H1 (cell line): ENCODE data around the gene CLEC16A. TPM values are rescaled to one million over a fixed set of nuclear protein-coding genes. Genes with fewer than 3 reads are reported as not detected.

Experiments
- CTCF ChIA-PET: fragments of 300-600 bp; sonication (Branson Sonifier 250); formaldehyde crosslinking; loops from one replicate; lab custom pipeline; 2021; ENCODE audit not compliant: partially characterized antibody; lab: Charles Lee
- POLR2A ChIA-PET: fragments of 300-600 bp; sonication (Branson Sonifier 250); formaldehyde crosslinking; loops from one replicate; lab custom pipeline; 2021; ENCODE audit warnings: inconsistent platforms; ENCODE audit not compliant: partially characterized antibody; lab: Charles Lee
- DNase-seq, 2 experiments: peaks; one replicate each; pipeline versions ENCODE4 v3.0.0 to v3.0.0-alpha.2; 2010 to 2022; ENCODE audit warnings: low spot score in 2 of 2, low read depth in 1 of 2, mixed read lengths in 1 of 2
- FAIRE-seq: peaks from 2 replicates; lab custom pipeline; 2011; peaks lifted over from hg19 to GRCh38; lab: Jason Lieb, UNC
- H2AFZ ChIP-seq: 2 replicates; pipeline ENCODE4 v1.8.1; 2012; ENCODE audit warnings: low read length, inconsistent platforms
- H2AK5ac ChIP-seq: 2 replicates; pipeline ENCODE4 v1.6.1; 2013; ENCODE audit warnings: low read depth, low read length
- H2BK120ac ChIP-seq: replicated peaks from 2 replicates; pipeline ENCODE3; 2013; ENCODE audit warnings: low read depth, low read length, inconsistent platforms
- H2BK12ac ChIP-seq: 2 replicates; pipeline ENCODE4 v1.6.1; 2013; ENCODE audit warnings: low read depth, low read length
- H2BK15ac ChIP-seq: 2 replicates; pipeline ENCODE4 v1.6.1; 2013; ENCODE audit warnings: low read length
- H2BK20ac ChIP-seq: 2 replicates; pipeline ENCODE4 v1.6.1; 2013; ENCODE audit warnings: low read length
- H2BK5ac ChIP-seq: 2 replicates; pipeline ENCODE4 v1.6.1; 2013; ENCODE audit warnings: low read depth, low read length
- H3K14ac ChIP-seq: 2 replicates; pipeline ENCODE4 v1.6.1; 2013; ENCODE audit warnings: inconsistent platforms; ENCODE audit not compliant: insufficient read length
- H3K18ac ChIP-seq: 2 replicates; pipeline ENCODE4 v1.6.1; 2013; ENCODE audit warnings: low read length; ENCODE audit errors: extremely low read depth
- H3K23ac ChIP-seq: 2 replicates; pipeline ENCODE4 v1.6.1; 2013; ENCODE audit warnings: inconsistent platforms; ENCODE audit not compliant: insufficient read length
- H3K23me2 ChIP-seq: 2 replicates; pipeline ENCODE4 v1.6.1; 2013; ENCODE audit warnings: low read depth, low read length
- H3K27ac ChIP-seq: 2 replicates; pipeline ENCODE4 v1.6.1; 2011; ENCODE audit warnings: low read depth, low read length, inconsistent platforms
- H3K27me3 ChIP-seq, 4 experiments: replicated peaks in 1 of 4; 1 replicate in 1 of 4; 2 replicates in 3 of 4; pipeline versions ENCODE4 v1.6.1 to v1.8.1; 2011 to 2013; ENCODE audit warnings: low read length in 3 of 4, mild to moderate bottlenecking in 3 of 4, inconsistent platforms in 2 of 4, mixed read lengths in 2 of 4, moderate library complexity in 1 of 4; ENCODE audit not compliant: control insufficient read depth in 3 of 4, insufficient read depth in 3 of 4; ENCODE audit errors: extremely low read depth in 1 of 4
- H3K36me3 ChIP-seq, 4 experiments: 2 replicates each; pipeline versions ENCODE4 v1.6.1 to v1.8.1; 2011 to 2013; ENCODE audit warnings: mild to moderate bottlenecking in 4 of 4, low read length in 3 of 4, moderate library complexity in 2 of 4, control low read depth in 1 of 4, inconsistent platforms in 1 of 4; ENCODE audit not compliant: insufficient read depth in 4 of 4, control insufficient read depth in 2 of 4
- H3K4ac ChIP-seq: replicated peaks from 2 replicates; pipeline ENCODE3; 2013; ENCODE audit warnings: low read length, low read depth, mixed read lengths, inconsistent platforms; ENCODE audit not compliant: insufficient read length
- H3K4me1 ChIP-seq, 4 experiments: replicated peaks in 1 of 4; 1 replicate in 1 of 4; 2 replicates in 3 of 4; pipeline versions ENCODE4 v1.6.1 to v1.8.1; 2011 to 2013; ENCODE audit warnings: low read length in 3 of 4, inconsistent platforms in 2 of 4, mixed read lengths in 1 of 4; ENCODE audit not compliant: insufficient read depth in 4 of 4, control insufficient read depth in 3 of 4
- H3K4me2 ChIP-seq, 2 experiments: 2 replicates each; pipeline versions ENCODE4 v1.6.1 to v1.8.1; 2011 to 2013; ENCODE audit warnings: low read depth in 2 of 2, low read length in 2 of 2, control low read depth in 1 of 2, inconsistent platforms in 1 of 2, mild to moderate bottlenecking in 1 of 2; ENCODE audit not compliant: insufficient read depth in 1 of 2
- H3K4me3 ChIP-seq, 4 experiments: fragments of 200-600, 300-600 bp in 1 of 4; sonication (generic), shearing (Covaris generic), sonication (Bioruptor Twin) in 1 of 4; 2 replicates each; pipeline versions ENCODE4 v1.5.1 to v1.8.1; 2011 to 2016; ENCODE audit warnings: low read length in 4 of 4, low read depth in 3 of 4, control low read depth in 2 of 4, inconsistent platforms in 2 of 4, mild to moderate bottlenecking in 2 of 4, mixed read lengths in 1 of 4, moderate library complexity in 1 of 4; ENCODE audit not compliant: insufficient read depth in 2 of 4; ENCODE audit errors: extremely low read depth in 1 of 4
- H3K56ac ChIP-seq: replicated peaks from 2 replicates; pipeline ENCODE3; 2013; ENCODE audit warnings: low read depth, mild to moderate bottlenecking, mixed read lengths, low read length, inconsistent platforms; ENCODE audit not compliant: insufficient read length
- H3K79me1 ChIP-seq: 2 replicates; pipeline ENCODE4 v1.6.1; 2013; ENCODE audit warnings: low read depth, low read length, control low read depth
- H3K79me2 ChIP-seq, 2 experiments: 2 replicates each; pipeline versions ENCODE4 v1.6.1 to v1.8.1; 2012 to 2013; ENCODE audit warnings: low read length in 2 of 2, mild to moderate bottlenecking in 2 of 2, inconsistent platforms in 1 of 2; ENCODE audit not compliant: insufficient read depth in 2 of 2, control insufficient read depth in 1 of 2
- H3K9ac ChIP-seq, 4 experiments: replicated peaks in 1 of 4; 1 replicate in 1 of 4; 2 replicates in 3 of 4; pipeline versions ENCODE4 v1.6.1 to v1.8.1; 2011 to 2013; ENCODE audit warnings: low read depth in 3 of 4, low read length in 3 of 4, control low read depth in 2 of 4, mild to moderate bottlenecking in 2 of 4, moderate library complexity in 2 of 4, inconsistent platforms in 1 of 4; ENCODE audit errors: extremely low read depth in 1 of 4
- H3K9me3 ChIP-seq, 2 experiments: 2 replicates each; pipeline versions ENCODE4 v1.6.1 to v1.8.1; 2012 to 2013; ENCODE audit warnings: mild to moderate bottlenecking in 2 of 2, moderate library complexity in 2 of 2, control low read depth in 1 of 2, inconsistent platforms in 1 of 2, low read depth in 1 of 2, low read length in 1 of 2, mixed read lengths in 1 of 2; ENCODE audit not compliant: insufficient read depth in 2 of 2
- H4K20me1 ChIP-seq, 2 experiments: replicated peaks in 1 of 2; 2 replicates each; pipeline versions ENCODE3 to v1.8.1; 2011 to 2013; ENCODE audit warnings: inconsistent platforms in 2 of 2, low read length in 2 of 2, mild to moderate bottlenecking in 1 of 2; ENCODE audit not compliant: insufficient read depth in 2 of 2, control insufficient read depth in 1 of 2
- H4K5ac ChIP-seq: 2 replicates; pipeline ENCODE4 v1.6.1; 2013; ENCODE audit warnings: low read length, low read depth, mixed read lengths, inconsistent platforms; ENCODE audit not compliant: insufficient read length
- H4K8ac ChIP-seq: 2 replicates; pipeline ENCODE4 v1.8.0; 2013; ENCODE audit warnings: mild to moderate bottlenecking, moderate library complexity, low read length, inconsistent platforms; ENCODE audit not compliant: insufficient read depth; ENCODE audit errors: extremely low read depth
- H4K91ac ChIP-seq: replicated peaks from 2 replicates; pipeline ENCODE3; 2013; ENCODE audit warnings: low read length, mixed read lengths, inconsistent platforms; ENCODE audit not compliant: insufficient read length
- ASH2L ChIP-seq: fragments of 200-600, 300-600 bp; sonication (generic); IDR thresholded peaks from one replicate; pipeline ENCODE4 v1.7.1; 2017; ENCODE audit warnings: low read length
- BACH1 ChIP-seq: IDR thresholded peaks from 2 replicates; pipeline ENCODE4 v1.6.1; 2012; ENCODE audit warnings: low read length, improper control_type of control experiment
- CBX8 ChIP-seq: fragments of 300-800, 300-1000 bp; sonication (generic); IDR thresholded peaks from 2 replicates; pipeline ENCODE4 v1.7.1; 2016; ENCODE audit warnings: low read depth, low read length, borderline replicate concordance
- HDAC2 ChIP-seq, 2 experiments: fragments of 300-600 bp in 1 of 2; sonication (generic) in 1 of 2; IDR thresholded peaks; 2 replicates each; pipeline ENCODE4 v1.6.1; 2011 to 2012; ENCODE audit warnings: low read depth in 2 of 2, low read length in 2 of 2, mild to moderate bottlenecking in 2 of 2, moderate library complexity in 2 of 2, borderline replicate concordance in 1 of 2, inconsistent platforms in 1 of 2
- HDAC6 ChIP-seq: IDR thresholded peaks from one replicate; pipeline ENCODE4 v1.7.1; 2012; ENCODE audit warnings: low read depth, mild to moderate bottlenecking, inconsistent platforms, low read length, moderate library complexity
- POLR2AphosphoS5 ChIP-seq: IDR thresholded peaks from 2 replicates; pipeline ENCODE4 v1.6.1; 2011; ENCODE audit warnings: low read depth, low read length
- RBBP5 ChIP-seq: IDR thresholded peaks from 2 replicates; pipeline ENCODE4 v1.7.1; 2012; ENCODE audit warnings: low read depth, mild to moderate bottlenecking, inconsistent platforms, low read length, moderate library complexity, borderline replicate concordance
- RNF2 ChIP-seq: fragments of 200-900, 300-1000 bp; sonication (generic); IDR thresholded peaks from 2 replicates; pipeline ENCODE4 v1.7.1; 2016; ENCODE audit warnings: borderline replicate concordance, low read depth, mild to moderate bottlenecking, antibody characterized with exemption, low read length; ENCODE audit not compliant: poor library complexity, severe bottlenecking; ENCODE audit errors: missing control alignments
- SIX5 ChIP-seq: IDR thresholded peaks from 2 replicates; pipeline ENCODE4 v1.6.1; 2011; ENCODE audit warnings: mild to moderate bottlenecking, low read depth, low read length
- SP1 ChIP-seq: IDR thresholded peaks from 2 replicates; pipeline ENCODE4 v1.6.1; 2011; ENCODE audit warnings: low read depth, low read length
- SUZ12 ChIP-seq: fragments of 200-600 bp; sonication (generic); IDR thresholded peaks from 2 replicates; pipeline ENCODE4 v1.6.1; 2012; ENCODE audit warnings: mild to moderate bottlenecking, inconsistent platforms, low read length, moderate library complexity, mixed read lengths
- TAF1 ChIP-seq: IDR thresholded peaks from 2 replicates; pipeline ENCODE4 v1.6.1; 2011; ENCODE audit warnings: mild to moderate bottlenecking, low read depth, low read length
- TBP ChIP-seq: IDR thresholded peaks from 2 replicates; pipeline ENCODE4 v1.6.1; 2011; ENCODE audit warnings: low read depth, low read length, improper control_type of control experiment
- WGBS, 2 experiments: shearing (Covaris generic) in 1 of 2; methylation state at CpG; one replicate each; pipeline versions ENCODE4 v1.1.6 to v1.1.7; 2013 to 2015; ENCODE audit warnings: low lambda C conversion rate in 2 of 2, mixed read lengths in 2 of 2, inconsistent platforms in 1 of 2, low coverage in 1 of 2, missing lambda C conversion rate in 1 of 2; ENCODE audit not compliant: insufficient replicate concordance in 2 of 2, insufficient coverage in 1 of 2, insufficient read length in 1 of 2; ENCODE audit errors: extremely low coverage in 1 of 2, missing lambda C conversion rate in 1 of 2; 5-methylcytosine and 5-hydroxymethylcytosine counted together
- polyA plus RNA-seq, 7 experiments: library from polyadenylated mRNA; depleted of rRNA in 3 of 7; stranded (reverse) in 5 of 7; unstranded in 2 of 7; fragments of >200 nt in 5 of 7; fragments of 200-250 nt in 2 of 7; gene quantifications; 1 replicate in 5 of 7; 2 replicates in 1 of 7; 4 replicates in 1 of 7; pipeline versions ENCODE4 v1.2.1 to v1.2.3, GENCODE V29; 2011 to 2013; ENCODE audit warnings: missing spikeins in 2 of 7, mixed read lengths in 2 of 7
- total RNA-seq: library from RNA; stranded (reverse); fragmentation: NEBNext Ultra II Directional; extraction: Animal tissue kit (Norgen Biotek cat#: 25700); gene quantifications from 2 replicates; pipeline ENCODE4 v1.2.1, GENCODE V29; 2021
- TF ChIP-seq, protein P1 (sequence below): IDR thresholded peaks from 2 replicates; pipeline ENCODE4 v1.6.1; 2011; ENCODE audit warnings: low read length, improper control_type of control experiment

Gene CLEC16A
- total and polyA plus RNA-seq, 2 of the 8 experiments (the other 6 are each of a cell fraction or from before 2014, with no cell fraction given): 7.6 to 19.3 TPM

DNA sequence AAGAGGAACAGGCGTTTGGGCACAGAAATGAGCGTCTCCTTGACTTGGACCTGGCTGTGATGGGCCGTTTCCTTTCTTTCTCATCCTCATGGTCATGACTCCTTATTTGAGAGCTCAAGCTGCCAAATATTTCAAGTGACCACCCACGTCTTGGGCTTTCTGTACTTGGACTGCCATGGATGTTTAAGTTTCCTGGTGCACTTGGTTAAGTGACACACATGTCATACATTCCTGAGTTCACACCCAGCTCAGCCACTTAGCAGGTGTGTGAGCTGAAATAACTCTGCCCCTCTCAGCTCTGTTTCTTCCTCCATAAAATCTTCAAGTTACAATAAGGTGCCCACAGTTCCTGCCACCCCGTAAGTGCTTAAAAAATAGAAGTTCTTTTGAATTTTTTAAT lies 114.5 kb downstream of the CLEC16A start:
- no peak overlapping the region for H3K4ac ChIP-seq
- no peak for TF ChIP-seq POLR2AphosphoS5
- no peak for TF ChIP-seq TBP
- no peak for TF ChIP-seq ASH2L
- no peak for TF ChIP-seq HDAC2 (IDR thresholded peaks at IDR 0.05; ENCODE audit: borderline replicate concordance in 1 of 2, low read depth in 2 of 2, low read length in 2 of 2)
- TF ChIP-seq RBBP5: no peak
- TF ChIP-seq SIX5: no peak
- no peak for TF ChIP-seq RNF2
- TF ChIP-seq HDAC6: no peak
- TF ChIP-seq TAF1: no peak
- TF ChIP-seq, protein P1, sequence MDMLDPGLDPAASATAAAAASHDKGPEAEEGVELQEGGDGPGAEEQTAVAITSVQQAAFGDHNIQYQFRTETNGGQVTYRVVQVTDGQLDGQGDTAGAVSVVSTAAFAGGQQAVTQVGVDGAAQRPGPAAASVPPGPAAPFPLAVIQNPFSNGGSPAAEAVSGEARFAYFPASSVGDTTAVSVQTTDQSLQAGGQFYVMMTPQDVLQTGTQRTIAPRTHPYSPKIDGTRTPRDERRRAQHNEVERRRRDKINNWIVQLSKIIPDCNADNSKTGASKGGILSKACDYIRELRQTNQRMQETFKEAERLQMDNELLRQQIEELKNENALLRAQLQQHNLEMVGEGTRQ: no peak
- no peak for TF ChIP-seq SP1
- no peak for TF ChIP-seq CBX8
- no peak for TF ChIP-seq BACH1
- no peak for TF ChIP-seq SUZ12

More for the DNA sequence above, 114.5 kb downstream of the CLEC16A start:
- Histone ChIP-seq H3K27me3 (no peaks in the 10 kb centered on the region), H4K91ac (no peak overlapping the region), H3K36me3 (no peaks in the 10 kb centered on the region), H2AK5ac (no peak overlapping the region), H3K56ac (no peak overlapping the region), H3K4me3 (no peak overlapping the region), H3K4me2 (no peak overlapping the region), H3K4me1 (no peaks in the 10 kb centered on the region), H2BK20ac (no peak overlapping the region), H3K14ac (no peak overlapping the region), H4K20me1 (no peaks in the 10 kb centered on the region), H3K9me3 (no peaks in the 10 kb centered on the region), H2BK5ac (no peak overlapping the region), H2BK120ac (no peak overlapping the region), H3K18ac (no peak overlapping the region), H3K79me1 (no peaks in the 10 kb centered on the region), H2BK12ac (no peak overlapping the region), H2AFZ (no peak overlapping the region), H3K27ac (no peak overlapping the region), H3K9ac (no peak overlapping the region), H4K5ac (no peak overlapping the region), H2BK15ac (no peak overlapping the region), H3K79me2 (no peaks in the 10 kb centered on the region), H3K23me2 (no peaks in the 10 kb centered on the region), H3K23ac (no peak overlapping the region), H4K8ac (no peak overlapping the region)
- 71% methylated on average over 5 of the region's 5 CpGs; no CpG with 5 or more reads in 1 of the 2 experiments for WGBS, 2 experiments
- ChIA-PET CTCF (interaction anchor here (0.7 kb wide), 1 partner anchor 95 kb away, joined by 3 read pairs; no protein-coding TSS in a partner anchor), POLR2A (no interaction called here)
- FAIRE-seq (no peak), DNase-seq (no peak)
